Left cardiac atrium (tissue), 4 donors: ENCODE data around the gene HES4. TPM values are rescaled to one million over a fixed set of nuclear protein-coding genes. Genes with fewer than 3 reads are reported as not detected.

Source experiments
- ATAC-seq, 2 donors: fragments of 200-7000 bp; cut with Tn5 transposase; one replicate each; pipeline ENCODE4 v1.9.1; 2020; ENCODE audit warnings: mild to moderate bottlenecking in 2 of 2, moderate library complexity in 2 of 2
- DNase-seq: peaks from one replicate; pipeline ENCODE4 v3.0.0-alpha.2; 2020
- intact Hi-C, 2 donors: fragments of 100-400 bp; cut with DNase I; formaldehyde crosslinking; loops; one replicate each; pipeline versions ENCODE4 v1.14.1 to v1.15.1; 2022 to 2023
- total RNA-seq, 2 donors: library from RNA; stranded (reverse); fragmentation: NEBNext Ultra II Directional; extraction: Animal tissue kit (Norgen Biotek cat#: 25700); gene quantifications; one replicate each; pipeline ENCODE4 v1.2.1, GENCODE V29; 2021
- donor health status: DM: no; HTN: yes; CAD: no.
- donor health status: DM: no; HTN: yes; CAD: no; lungs with severe emphysema.
- donor health status: DM: yes; HTN: yes; CAD: no.
- donor health status: Dilated cardiomyopathy.

The HES4 gene
- total RNA-seq, 2 donors from 2014 or later: 42.1 to 68.3 TPM

GRCh38 chr1:972726-973458 lies 27.0 kb downstream of the HES4 start:
- DNase-seq (no peak), ATAC-seq (no peak)
- intact Hi-C loops: no loop called here

- intact Hi-C loops: no loop called here
- DNase-seq (no peak), ATAC-seq (no peak)
These were observed 28.0 kb downstream of the HES4 start for GRCh38 chr1:971751-972506.

- ATAC-seq: no peak
These were observed 28.7 kb downstream of the HES4 start for GRCh38 chr1:970973-971730.

GRCh38 chr1:970242-970972 lies 29.5 kb downstream of the HES4 start:
- intact Hi-C loops: no loop called here
- ATAC-seq (no peak), DNase-seq (no peak)

More at GRCh38 chr1:970973-971730, 28.7 kb downstream of the HES4 start:
- no peak for DNase-seq
- intact Hi-C loops: no loop called here

GRCh38 chr1:969260-969855 lies 30.5 kb downstream of the HES4 start:
- DNase-seq (no peak), ATAC-seq (no peak)
- intact Hi-C loops: no loop called here

GRCh38 chr1:967466-968343 lies 32.2 kb downstream of the HES4 start:
- DNase-seq (no peak), ATAC-seq (no peak)
- intact Hi-C loops: no loop called here

GRCh38 chr1:966704-967300 lies 33.1 kb downstream of the HES4 start:
- peak; percentile 82 for DNase-seq
- intact Hi-C loops: no loop called here

GRCh38 chr1:966135-966703 lies 33.7 kb downstream of the HES4 start, which contains the start of gene PLEKHN1:
Gene PLEKHN1 (plus strand): TSS chr1:966482. CDS start chr1:966532, 50 bp downstream.
- intact Hi-C loops: no loop called here
- DNase-seq: peak; percentile 26
- peak; percentile 39 to 62 for ATAC-seq

More at GRCh38 chr1:966704-967300, 33.1 kb downstream of the HES4 start:
- ATAC-seq: peak; percentile 78 to 87

- ATAC-seq (no peak), DNase-seq (peak; percentile 25)
- intact Hi-C loops: no loop called here
These were observed 34.3 kb downstream of the HES4 start for GRCh38 chr1:965526-966134.

GRCh38 chr1:964691-965525 lies 35.0 kb downstream of the HES4 start:
- intact Hi-C loops: no loop called here
- no peak for ATAC-seq
- DNase-seq: peak; percentile 22

- intact Hi-C loops: no loop called here
- DNase-seq (peak; percentile 23), ATAC-seq (no peak)
These were observed 36.0 kb downstream of the HES4 start for GRCh38 chr1:963746-964525.

- ATAC-seq: no peak
These were observed 36.6 kb downstream of the HES4 start for GRCh38 chr1:963301-963651.

GRCh38 chr1:962381-963300 lies 37.3 kb downstream of the HES4 start:
- intact Hi-C loops: no loop called here
- DNase-seq (no peak), ATAC-seq (no peak)

More at GRCh38 chr1:963301-963651, 36.6 kb downstream of the HES4 start:
- no peak for DNase-seq
- intact Hi-C loops: no loop called here

- no peak for ATAC-seq
- DNase-seq: no peak
- intact Hi-C loops: loop anchor here in 1 of 2 donors (2.0 kb wide), 1 partner anchor 54 kb away; no protein-coding TSS in a partner anchor
These were observed 38.7 kb downstream of the HES4 start for GRCh38 chr1:961132-961669.
